NB4 (cell line): Measurements from ENCODE around the gene MEF2A.
A peak's percentile ranks its signal among the peaks of the same experiment; 100 is the strongest.

Experiments used
- DNase-seq: peaks from one replicate; pipeline ENCODE4 v3.0.0; 2010; ENCODE audit warnings: low read depth
- H3K4me3 ChIP-seq: one replicate; pipeline ENCODE4 v1.5.1; 2011; ENCODE audit warnings: mild to moderate bottlenecking, low read depth, low read length, moderate library complexity
- CTCF ChIP-seq: IDR thresholded peaks from one replicate; pipeline ENCODE4 v1.5.1; 2012; ENCODE audit warnings: low read depth, low read length
- MAX ChIP-seq: IDR thresholded peaks from 2 replicates; pipeline ENCODE4 v1.6.1; 2011; ENCODE audit warnings: low read depth, low read length
- MYC ChIP-seq: IDR thresholded peaks from 2 replicates; pipeline ENCODE4 v1.6.1; 2011; ENCODE audit warnings: low read depth, low read length
- POLR2A ChIP-seq: IDR thresholded peaks from 2 replicates; pipeline ENCODE4 v1.6.1; 2011; ENCODE audit warnings: mild to moderate bottlenecking; ENCODE audit not compliant: insufficient read length; ENCODE audit errors: extremely low read depth

The MEF2A gene

DNA sequence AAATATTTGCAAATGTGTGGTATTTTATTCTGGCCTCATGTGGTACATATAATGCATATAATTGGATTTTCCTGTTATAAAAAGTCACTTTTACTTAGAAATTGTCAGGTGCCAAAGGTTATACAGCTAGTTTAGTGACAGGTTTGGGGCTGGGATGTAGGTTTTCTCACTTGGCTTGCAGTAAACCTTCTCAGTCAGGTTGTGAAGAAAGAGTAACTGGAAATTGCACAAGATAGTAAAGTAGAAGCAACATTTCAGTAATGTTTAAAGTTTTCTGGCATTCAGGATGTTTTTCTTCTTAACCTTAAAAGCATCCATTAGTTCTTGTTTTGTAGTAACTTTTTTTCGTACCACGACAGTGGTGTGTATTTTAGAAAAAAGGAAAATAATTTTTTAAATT, 53.9 kb downstream of the MEF2A start:
- no peak for TF ChIP-seq MAX
- no peak for TF ChIP-seq MYC
- no peak for TF ChIP-seq CTCF
- TF ChIP-seq POLR2A: no peak
- DNase-seq: peak; percentile 54
- no peak overlapping the region for H3K4me3 ChIP-seq

DNA sequence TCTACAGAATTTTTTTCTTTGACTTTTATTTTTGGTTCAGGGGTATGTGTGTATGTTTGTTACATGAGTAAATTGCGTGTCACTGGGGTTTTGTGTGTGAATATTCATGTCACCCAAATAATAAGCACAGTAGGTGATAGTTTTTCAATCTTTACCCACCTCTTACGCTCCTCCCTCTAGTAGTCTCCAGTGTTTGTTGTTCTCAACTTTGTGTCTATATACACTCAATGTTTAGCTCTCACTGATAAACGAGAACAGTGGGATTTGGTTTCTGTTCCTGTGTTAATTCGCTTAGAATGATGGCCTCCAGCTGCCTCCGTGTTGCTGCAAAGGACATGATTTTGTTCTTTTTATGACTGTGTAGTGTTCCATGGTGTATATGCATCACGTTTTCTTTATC, 54.4 kb downstream of the MEF2A start:
- TF ChIP-seq CTCF: no peak
- TF ChIP-seq POLR2A: no peak
- TF ChIP-seq MYC: no peak
- no peak for TF ChIP-seq MAX
- no peak overlapping the region for H3K4me3 ChIP-seq
- DNase-seq: no peak

GRCh38 chr15:99621767-99622166, 56.0 kb downstream of the MEF2A start:
- no peak overlapping the region for H3K4me3 ChIP-seq
- no peak for TF ChIP-seq MAX
- DNase-seq: no peak

GRCh38 chr15:99628374-99629001, 62.7 kb downstream of the MEF2A start:
- no peak for DNase-seq
- H3K4me3 ChIP-seq: no peak overlapping the region
- TF ChIP-seq CTCF (no peak), MYC (no peak), POLR2A (no peak), MAX (no peak)

GRCh38 chr15:99630607-99631131, 64.9 kb downstream of the MEF2A start:
- TF ChIP-seq POLR2A (no peak), MYC (no peak), CTCF (no peak), MAX (no peak)
- H3K4me3 ChIP-seq: no peak overlapping the region
- DNase-seq: no peak

- H3K4me3 ChIP-seq: no peak overlapping the region
- peak; percentile 74 for DNase-seq
- TF ChIP-seq MAX: no peak
- TF ChIP-seq CTCF: no peak
- no peak for TF ChIP-seq POLR2A
- TF ChIP-seq MYC: no peak
Observed at GRCh38 chr15:99631255-99631654, 65.5 kb downstream of the MEF2A start.
